HS-5 (cell line): Measurements from ENCODE around the gene RIN2.

Source experiments
- DNase-seq: peaks from one replicate; pipeline ENCODE4 v3.0.0-alpha.2; 2012; ENCODE audit warnings: low read depth

The RIN2 gene

DNA sequence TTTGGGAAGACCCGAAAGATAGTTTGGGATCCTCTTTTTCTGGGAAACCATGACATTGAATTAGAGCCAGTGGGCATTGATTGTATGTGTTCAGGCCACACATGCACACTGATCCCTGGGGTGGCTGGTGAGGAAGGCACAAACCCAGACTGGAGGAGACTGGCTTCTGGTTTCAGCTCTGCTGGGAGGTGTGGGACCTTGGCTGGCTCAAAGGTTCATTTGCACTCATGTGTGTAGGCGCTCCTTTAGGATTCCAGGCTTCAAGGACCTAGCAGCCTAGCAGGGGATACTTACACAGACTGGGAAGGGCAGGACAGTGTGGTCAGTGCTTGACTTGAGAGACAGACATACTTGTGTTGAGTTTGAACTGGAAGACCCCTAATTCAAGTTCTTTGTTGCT, 7.2 kb downstream of the RIN2 start:
- no peak for DNase-seq

DNA sequence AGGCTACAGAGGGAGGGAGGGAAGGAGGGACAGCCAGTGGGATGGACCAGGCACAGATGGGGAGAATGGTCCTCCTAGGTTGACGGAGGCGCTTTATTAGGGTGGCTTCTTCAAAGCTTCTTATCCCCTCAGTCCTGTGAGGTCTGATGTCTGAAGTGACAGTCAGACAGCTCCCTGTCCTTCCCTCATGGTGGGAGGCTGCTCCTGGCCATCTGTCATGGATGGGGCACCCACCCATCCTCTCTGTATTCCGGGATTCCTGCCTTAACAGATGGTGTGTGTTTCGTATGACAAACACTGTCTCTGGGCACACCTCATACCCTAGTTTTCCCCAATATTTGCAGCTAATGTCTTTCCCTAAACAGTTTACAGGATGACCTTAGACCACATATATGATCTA, 7.9 kb downstream of the RIN2 start:
- DNase-seq: no peak

DNA sequence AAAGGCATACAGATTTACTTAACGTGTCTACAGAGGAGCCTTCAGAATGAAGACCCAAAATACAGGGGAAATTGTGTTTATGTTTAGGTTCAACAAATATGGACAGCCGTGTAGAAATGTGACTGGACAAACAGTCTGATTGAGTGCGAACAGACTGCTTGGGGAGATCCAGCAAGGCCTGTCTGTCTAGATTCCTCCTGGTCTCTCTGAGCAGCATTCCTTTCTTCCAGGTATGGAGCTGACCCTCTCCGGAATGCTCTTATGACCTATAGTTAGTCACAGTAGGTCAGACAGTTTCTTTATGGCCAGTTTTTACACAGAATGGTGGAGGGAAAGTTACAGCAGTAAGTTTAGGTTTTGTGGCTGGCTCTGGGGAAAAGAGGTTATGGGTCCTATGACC, 9.0 kb downstream of the RIN2 start:
- no peak for DNase-seq

DNA sequence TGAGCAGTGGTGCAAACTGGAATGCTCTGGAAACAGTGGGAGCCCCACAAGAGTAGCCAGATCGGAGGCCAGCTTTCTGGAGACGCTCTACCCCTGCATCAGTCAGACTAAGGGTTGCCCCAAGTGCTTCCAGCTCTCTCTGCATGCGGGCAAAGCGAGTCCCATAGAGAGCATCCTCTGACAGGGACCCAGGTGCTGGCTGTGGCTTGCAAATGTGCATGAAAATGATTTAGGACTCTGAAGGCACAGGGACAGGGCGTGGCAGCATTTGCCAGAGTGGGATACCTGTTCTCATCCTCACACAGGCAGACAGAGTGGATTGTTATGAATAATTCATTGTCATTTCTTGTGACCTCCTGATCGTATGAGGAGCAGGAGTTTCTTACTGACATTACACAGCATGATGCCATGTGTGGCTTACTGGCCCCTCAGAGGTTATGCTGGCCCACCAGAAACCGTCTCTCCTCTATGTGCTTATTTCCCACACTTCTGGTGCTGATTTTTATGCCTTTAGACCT, 10.3 kb downstream of the RIN2 start:
- no peak for DNase-seq

GRCh38 chr20:19769507-19769906, 11.4 kb downstream of the RIN2 start:
- DNase-seq: no peak

GRCh38 chr20:19770375-19770774, 12.3 kb downstream of the RIN2 start:
- DNase-seq: no peak

DNA sequence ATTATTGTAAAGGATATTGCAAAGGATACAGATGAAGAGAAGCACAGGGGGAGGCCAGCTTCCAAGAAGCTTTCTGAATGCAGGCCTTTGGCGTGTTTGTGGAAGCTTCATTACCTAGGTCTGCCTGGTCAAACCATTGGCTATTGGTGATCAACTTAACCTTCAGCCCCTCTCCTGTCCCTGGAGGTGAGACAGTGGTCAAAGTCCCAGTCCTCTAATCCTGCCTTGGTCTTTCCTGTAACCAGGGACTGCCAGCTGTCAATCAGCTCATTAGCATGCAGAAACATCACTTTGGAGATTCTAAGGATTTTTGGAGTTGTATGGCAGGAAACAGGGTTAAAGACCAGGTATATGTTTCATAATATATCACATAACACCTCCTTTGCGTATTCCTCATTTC, 13.0 kb downstream of the RIN2 start:
- DNase-seq: no peak

- no peak for DNase-seq
Measured at GRCh38 chr20:19773471-19773870, 15.4 kb downstream of the RIN2 start.

DNA sequence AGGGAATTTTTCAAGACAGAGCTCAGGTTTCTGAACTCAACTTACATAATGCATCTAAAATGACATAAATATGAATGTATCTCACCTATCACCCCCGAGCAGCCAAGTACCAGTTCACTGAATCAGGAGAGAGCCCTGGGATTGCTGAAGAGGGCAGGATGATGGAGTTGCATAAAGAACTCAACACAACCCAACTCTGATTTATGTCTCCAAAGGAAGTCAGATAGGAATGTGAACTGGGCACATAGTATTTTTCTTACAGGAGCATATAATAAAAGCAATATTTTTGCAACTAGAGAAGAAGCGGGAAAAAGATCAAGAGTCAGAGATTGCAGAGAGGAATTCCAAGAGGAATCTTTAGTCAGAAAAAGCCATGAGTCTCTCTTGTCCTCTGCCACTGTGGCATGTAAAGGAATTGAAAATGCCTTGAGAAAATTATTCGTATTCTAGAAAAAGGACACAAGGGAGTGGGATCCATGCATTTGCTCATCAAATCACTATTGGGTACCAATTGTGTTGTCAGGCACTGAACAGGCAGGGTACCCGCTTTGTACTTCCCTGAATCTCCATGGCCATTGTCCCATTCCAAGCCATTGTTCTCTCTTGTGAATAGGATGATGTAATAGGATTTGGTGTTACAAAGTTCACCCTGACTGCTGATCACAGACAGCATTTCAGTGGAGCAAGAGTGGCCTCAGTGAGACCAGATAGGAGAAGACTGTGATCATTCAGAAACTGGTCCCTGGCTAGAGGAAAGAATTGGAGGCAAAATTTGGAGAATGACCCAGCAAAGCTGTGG, 16.3 kb downstream of the RIN2 start:
- DNase-seq: no peak

- DNase-seq: no peak
Measured at GRCh38 chr20:19775353-19776253, 17.5 kb downstream of the RIN2 start.

DNA sequence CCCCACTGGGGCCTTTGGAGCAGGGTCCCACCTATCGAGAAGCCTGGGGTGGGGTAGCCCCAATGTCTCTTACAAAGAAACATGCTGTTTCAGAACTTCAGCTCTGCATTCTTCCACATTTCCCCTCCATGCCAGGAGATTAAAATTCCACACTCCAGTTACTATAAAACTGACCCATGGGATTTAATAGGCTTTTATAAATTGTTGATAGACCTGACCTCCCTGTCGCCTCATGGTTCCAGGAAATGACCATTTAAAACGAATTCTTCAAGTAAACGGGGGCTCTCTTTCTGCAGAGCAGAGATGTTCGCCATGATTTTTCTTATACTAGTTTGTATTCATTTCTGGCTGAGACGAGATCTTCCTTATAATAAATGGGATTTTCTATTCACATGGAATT, 19.3 kb downstream of the RIN2 start:
- DNase-seq: no peak

- DNase-seq: no peak
Measured at GRCh38 chr20:19777981-19778380, 19.9 kb downstream of the RIN2 start.

DNA sequence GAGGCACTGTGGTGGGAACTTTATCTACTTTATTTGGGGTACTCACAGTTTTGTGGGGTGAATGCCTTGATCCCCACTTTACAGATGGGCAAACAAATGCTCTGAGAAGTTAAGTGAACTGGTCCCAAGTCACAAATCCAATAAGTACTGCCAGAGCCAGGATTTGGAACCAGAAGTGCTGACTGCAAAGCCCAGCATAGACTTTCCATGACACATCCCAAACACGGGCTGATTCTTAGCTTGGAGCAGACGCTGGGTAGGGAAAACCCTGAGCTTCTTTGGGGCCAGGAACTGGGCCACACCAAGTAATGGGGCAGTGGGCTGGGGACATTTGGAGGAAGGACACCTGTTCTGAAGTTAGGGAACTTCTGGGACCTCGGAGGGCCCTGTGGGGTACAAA, 20.3 kb downstream of the RIN2 start:
- DNase-seq: no peak

DNA sequence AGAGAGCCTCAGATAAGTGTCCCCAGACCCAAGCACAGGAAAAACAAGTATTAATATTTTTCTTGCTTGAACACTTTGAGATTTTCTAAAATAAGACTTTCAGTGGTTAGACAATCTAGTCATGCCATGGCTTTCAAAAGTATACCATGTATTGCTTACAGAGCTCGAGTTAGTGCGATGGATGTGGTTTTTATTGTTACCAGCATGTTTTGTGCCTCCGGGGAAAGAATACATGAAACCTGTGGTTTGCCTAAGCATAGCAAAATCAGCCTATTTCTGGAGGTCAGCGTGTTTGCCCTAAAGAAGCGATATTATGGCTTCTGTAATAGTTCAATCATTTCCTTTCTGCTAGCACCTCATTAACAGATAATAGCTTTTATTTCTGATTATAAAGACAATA, 21.6 kb downstream of the RIN2 start:
- no peak for DNase-seq

- DNase-seq: no peak
Measured at GRCh38 chr20:19780261-19780660, 22.2 kb downstream of the RIN2 start.

GRCh38 chr20:19781235-19781634, 23.2 kb downstream of the RIN2 start:
- no peak for DNase-seq

DNA sequence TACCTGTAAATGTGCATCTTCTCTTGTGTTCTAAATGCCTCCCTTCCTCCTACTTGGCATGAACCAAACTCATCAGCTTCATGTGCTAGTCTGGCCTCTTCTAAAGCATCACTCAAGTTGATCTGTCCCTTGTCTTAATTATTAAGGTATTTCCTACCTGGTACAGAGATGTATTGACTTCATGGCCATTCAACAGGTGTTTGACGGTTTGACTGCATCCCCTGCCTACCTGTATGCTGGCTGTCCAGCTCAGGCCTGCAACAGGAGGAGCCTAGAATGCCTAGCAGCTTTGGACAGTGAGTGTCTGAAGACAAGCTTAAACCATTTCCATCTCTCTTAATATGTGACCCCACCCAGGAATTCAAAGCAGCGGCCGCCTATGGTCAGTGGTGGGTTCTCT, 24.6 kb downstream of the RIN2 start:
- DNase-seq: no peak

DNA sequence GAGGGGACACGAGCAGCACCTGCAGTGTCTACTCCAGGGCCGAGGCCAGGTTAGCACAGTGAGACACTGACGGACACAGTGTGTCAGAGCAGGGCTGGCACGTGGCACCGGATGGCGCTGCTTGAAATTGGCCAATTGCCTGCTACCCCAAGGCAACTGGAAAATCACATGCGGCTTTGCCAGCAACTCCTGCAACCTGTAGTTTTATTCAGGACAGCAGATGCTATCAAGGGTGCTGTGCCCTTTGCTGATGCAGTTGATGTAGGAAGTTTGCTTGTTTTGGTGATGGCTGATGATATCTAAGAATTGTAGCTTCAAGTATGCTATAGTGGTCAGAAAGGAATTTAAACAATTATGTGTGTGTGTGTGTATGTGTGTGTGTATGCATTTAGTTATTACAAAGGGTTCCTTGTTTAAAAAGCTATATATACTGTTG, 25.9 kb downstream of the RIN2 start:
- no peak for DNase-seq

DNA sequence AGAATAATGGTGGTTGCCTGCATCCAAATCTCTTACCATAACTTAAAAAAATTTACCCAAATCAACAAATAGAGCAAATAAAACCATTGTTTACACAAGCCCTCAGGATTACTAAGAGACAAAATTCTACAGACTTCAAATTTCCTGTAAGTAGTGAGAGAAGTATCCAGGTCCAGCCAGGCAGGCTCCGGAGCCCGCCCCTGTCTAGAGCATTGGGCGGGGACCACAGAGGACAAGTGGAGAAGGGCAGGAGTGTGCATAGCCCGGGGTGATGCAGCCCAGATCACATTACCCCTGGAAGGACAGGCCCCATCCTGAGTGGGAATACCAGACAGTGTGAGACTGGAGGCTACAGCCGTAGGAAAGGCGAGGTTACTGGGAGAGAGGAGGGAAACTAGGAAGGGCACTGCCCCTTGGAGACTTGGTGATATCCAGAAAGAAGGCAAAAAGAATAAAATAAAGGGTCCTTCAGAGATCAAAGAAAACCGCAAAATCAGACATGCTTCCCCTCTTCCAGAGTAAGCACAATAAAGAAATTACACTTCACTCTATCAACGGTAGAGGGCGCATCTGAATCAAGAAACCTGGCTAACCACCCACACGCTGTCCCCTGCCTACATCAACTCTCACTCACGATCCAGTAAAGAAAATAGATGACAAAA, 26.6 kb downstream of the RIN2 start:
- DNase-seq: peak; percentile 68

DNA sequence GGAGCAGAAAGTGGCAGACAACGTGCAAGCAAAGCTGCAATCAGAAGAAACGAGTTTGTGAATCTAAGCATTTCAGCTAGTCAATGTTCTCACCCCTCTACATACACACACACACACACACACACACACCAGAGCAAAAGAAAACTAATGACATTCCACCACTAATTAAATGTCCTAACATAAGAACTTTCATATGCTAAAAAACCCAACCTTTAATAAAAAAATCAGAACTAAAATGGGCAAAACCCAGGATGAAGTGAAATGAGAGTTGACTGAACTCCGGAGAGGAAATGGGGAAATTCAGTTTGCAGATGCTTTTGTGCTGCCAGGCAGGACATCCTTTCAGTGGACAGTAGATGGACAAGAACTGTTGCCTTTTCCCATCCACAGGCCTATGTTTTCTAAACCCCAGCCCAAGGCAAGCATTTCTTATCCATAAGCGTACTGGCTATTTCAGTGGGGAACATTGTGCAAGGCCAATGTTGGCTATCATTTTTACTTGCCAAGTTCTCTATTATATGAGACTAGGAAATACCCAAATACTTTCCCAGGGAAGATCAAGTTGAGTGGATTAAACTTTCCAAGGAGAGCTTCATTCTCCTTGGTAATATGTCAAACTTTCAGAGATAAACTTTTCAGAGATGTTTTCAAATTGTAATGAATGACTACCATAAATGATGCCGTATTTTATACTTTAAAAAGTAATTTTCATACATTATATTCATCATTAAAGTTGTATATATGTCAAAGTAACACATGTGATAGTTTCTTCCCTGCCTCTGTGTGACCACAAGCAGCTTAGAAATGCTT, 27.3 kb downstream of the RIN2 start:
- DNase-seq: no peak

DNA sequence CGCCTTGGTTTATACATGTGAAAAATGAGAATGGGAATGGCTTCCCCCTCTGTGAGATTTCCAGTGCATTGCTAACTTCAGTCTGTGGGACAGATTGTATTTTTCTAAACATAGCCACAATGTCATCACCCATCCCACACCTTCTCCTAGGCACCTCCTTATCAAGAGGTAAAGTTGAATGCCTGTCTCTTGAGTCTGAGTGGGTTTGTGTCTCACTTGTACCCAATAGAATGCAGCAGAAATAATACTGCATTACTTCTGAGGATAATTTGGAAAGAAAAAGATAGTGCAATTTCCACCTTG, 27.9 kb downstream of the RIN2 start:
- no peak for DNase-seq

GRCh38 chr20:19786311-19786710, 28.3 kb downstream of the RIN2 start:
- no peak for DNase-seq
